Endothelial cell of umbilical vein (primary cell): Measurements from ENCODE around the gene NKX2-4. TPM values are rescaled to one million over a fixed set of nuclear protein-coding genes. Genes with fewer than 3 reads are reported as not detected.
A peak's percentile ranks its signal among the peaks of the same experiment; 100 is the strongest.

Source experiments
- BruUV-seq: library from RNA; stranded (reverse); fragments of 400-500 nt; replicated peaks from 2 replicates; lab custom pipeline; 2021; lab: Mats Ljungman, UMichigan
- CTCF ChIA-PET: fragments of 300-600, 350-600 bp; sonication (Branson Sonifier 250); formaldehyde crosslinking; loops from one replicate; lab custom pipeline; 2021; ENCODE audit warnings: antibody characterized with exemption, inconsistent platforms; lab: Charles Lee
- POLR2A ChIA-PET: fragments of 300-600, 350-600 bp; sonication (Branson Sonifier 250); formaldehyde crosslinking; loops from one replicate; lab custom pipeline; 2021; ENCODE audit warnings: antibody characterized with exemption, inconsistent platforms; lab: Charles Lee
- DNase-seq: peaks from one replicate; pipeline ENCODE4 v3.0.0-alpha.2; 2011; ENCODE audit warnings: low read depth, low spot score
- FAIRE-seq: peaks from 2 replicates; lab custom pipeline; 2011; peaks lifted over from hg19 to GRCh38; lab: Jason Lieb, UNC
- H2AFZ ChIP-seq: 2 replicates; pipeline ENCODE4 v1.6.0; 2012; ENCODE audit warnings: low read depth, low read length, control low read depth, inconsistent platforms
- H3K27ac ChIP-seq: 2 replicates; pipeline ENCODE4 v1.5.1; 2011; ENCODE audit warnings: low read depth, mild to moderate bottlenecking, control low read depth, low read length, moderate library complexity; ENCODE audit not compliant: insufficient read depth
- H3K27me3 ChIP-seq, 2 experiments: 2 replicates each; pipeline versions ENCODE4 v1.6.0 to v1.6.1; 2011; ENCODE audit warnings: low read length in 2 of 2, mixed read lengths in 1 of 2; ENCODE audit not compliant: control insufficient read depth in 2 of 2, insufficient read depth in 2 of 2
- H3K36me3 ChIP-seq, 2 experiments: 2 replicates in 1 of 2; 3 replicates in 1 of 2; pipeline ENCODE4 v1.5.1; 2011; ENCODE audit warnings: low read length in 2 of 2, mild to moderate bottlenecking in 1 of 2, moderate library complexity in 1 of 2; ENCODE audit not compliant: control insufficient read depth in 2 of 2, insufficient read depth in 2 of 2; ENCODE audit errors: extremely low read depth in 1 of 2
- H3K4me1 ChIP-seq: 3 replicates; pipeline ENCODE4 v1.5.1; 2011; ENCODE audit warnings: mild to moderate bottlenecking, low read length; ENCODE audit not compliant: control insufficient read depth, insufficient read depth; ENCODE audit errors: extremely low read depth
- H3K4me2 ChIP-seq: 2 replicates; pipeline ENCODE4 v1.6.1; 2011; ENCODE audit warnings: low read length, control low read depth, mixed read lengths; ENCODE audit not compliant: insufficient read depth
- H3K4me3 ChIP-seq, 3 experiments: fragments of 200-600 bp in 1 of 3; sonication (generic), shearing (Covaris generic) in 1 of 3; replicated peaks in 1 of 3; 2 replicates each; pipeline ENCODE4 v1.5.1; 2011 to 2016; ENCODE audit warnings: control low read depth in 3 of 3, low read length in 3 of 3, mild to moderate bottlenecking in 2 of 3, inconsistent platforms in 1 of 3, low read depth in 1 of 3, moderate library complexity in 1 of 3; ENCODE audit not compliant: insufficient read depth in 1 of 3
- H3K79me2 ChIP-seq: 2 replicates; pipeline ENCODE4 v1.6.0; 2012; ENCODE audit warnings: low read length, inconsistent platforms; ENCODE audit not compliant: control insufficient read depth, insufficient read depth
- H3K9ac ChIP-seq: replicated peaks from 2 replicates; pipeline ENCODE3; 2011; ENCODE audit warnings: low read length, control low read depth; ENCODE audit not compliant: insufficient read depth; ENCODE audit errors: extremely low read depth
- H3K9me1 ChIP-seq: replicated peaks from 3 replicates; pipeline ENCODE4 v1.6.0; 2011; ENCODE audit warnings: mild to moderate bottlenecking, low read length; ENCODE audit not compliant: control insufficient read depth, insufficient read depth; ENCODE audit errors: extremely low read depth
- H3K9me3 ChIP-seq: replicated peaks from 2 replicates; pipeline ENCODE4 v1.5.1; 2012; ENCODE audit warnings: low read length, inconsistent platforms; ENCODE audit not compliant: control insufficient read depth, insufficient read depth
- H4K20me1 ChIP-seq: replicated peaks from 2 replicates; pipeline ENCODE3; 2011; ENCODE audit warnings: mild to moderate bottlenecking, low read length; ENCODE audit not compliant: control insufficient read depth, insufficient read depth; ENCODE audit errors: extremely low read depth
- CTCF ChIP-seq, 2 donors: IDR thresholded peaks; 1 replicate in 1 of 2; 2 replicates in 1 of 2; pipeline ENCODE4 v1.5.1; 2011; ENCODE audit warnings: low read length in 2 of 2, mild to moderate bottlenecking in 2 of 2, moderate library complexity in 2 of 2, control low read depth in 1 of 2, inconsistent platforms in 1 of 2, low read depth in 1 of 2; ENCODE audit not compliant: insufficient read depth in 1 of 2; ENCODE audit errors: extremely low read depth in 1 of 2
- FOS ChIP-seq: IDR thresholded peaks from 2 replicates; pipeline ENCODE4 v1.6.1; 2011; ENCODE audit warnings: mild to moderate bottlenecking, low read length, moderate library complexity, borderline replicate concordance; ENCODE audit not compliant: insufficient read depth
- GATA2 ChIP-seq: IDR thresholded peaks from 2 replicates; pipeline ENCODE4 v1.7.0; 2011; ENCODE audit warnings: low read depth, mild to moderate bottlenecking, moderate library complexity, mixed read lengths, low read length; ENCODE audit not compliant: insufficient read length, insufficient read depth
- JUN ChIP-seq: IDR thresholded peaks from 2 replicates; pipeline ENCODE4 v1.6.1; 2011; ENCODE audit warnings: borderline replicate concordance, low read depth; ENCODE audit not compliant: insufficient read length, insufficient read depth
- MYC ChIP-seq: IDR thresholded peaks from one replicate; pipeline ENCODE4 v1.6.1; 2011; ENCODE audit warnings: mild to moderate bottlenecking, low read depth, low read length
- POLR2AphosphoS5 ChIP-seq: IDR thresholded peaks from 2 replicates; pipeline ENCODE4 v1.6.1; 2012; ENCODE audit warnings: low read depth, mild to moderate bottlenecking, control low read depth, low read length, moderate library complexity; ENCODE audit not compliant: insufficient read depth
- dilution Hi-C: fragments of 300-500 bp; cut with MboI; formaldehyde crosslinking; loops from one replicate; pipeline ENCODE4 v1.15.0; 2019; ENCODE audit warnings: low sequenced_read_pairs; ENCODE audit not compliant: extremely low pct_ligation_motif_present
- intact Hi-C: fragments of 100-400 bp; cut with micrococcal nuclease; formaldehyde crosslinking; loops from one replicate; pipeline ENCODE4 v1.10.0; 2022
- polyA plus RNA-seq, 4 experiments: library from polyadenylated mRNA; depleted of rRNA in 3 of 4; stranded (reverse) in 3 of 4; unstranded in 1 of 4; fragments of >200 nt; gene quantifications; 2 replicates each; pipeline versions ENCODE4 v1.2.1 to v1.2.3, GENCODE V29; 2011 to 2012; ENCODE audit warnings: missing spikeins in 1 of 4
- total RNA-seq: library from RNA; stranded (reverse); gene quantifications from 2 replicates; pipeline ENCODE4 v1.2.3, GENCODE V29; 2021

The NKX2-4 gene
- total and polyA plus RNA-seq, 2 donors (not counting 3 experiments of a cell fraction or from before 2014, with no cell fraction given) = not detected

GRCh38 chr20:21398109-21399004 is 1.0 kb upstream of the NKX2-4 start:
- Histone ChIP-seq H3K27ac (no peak overlapping the region), H3K9me3 (no peaks in the 10 kb centered on the region), H3K27me3 (peaks cover 59 to 99% of the 10 kb centered on the region in 2 experiments), H3K79me2 (no peaks in the 10 kb centered on the region), H3K4me3 (no peak overlapping the region), H3K9me1 (no peaks in the 10 kb centered on the region), H3K9ac (no peak overlapping the region), H3K36me3 (no peaks in the 10 kb centered on the region), H3K4me1 (peaks cover 7% of the 10 kb centered on the region), H4K20me1 (no peaks in the 10 kb centered on the region), H2AFZ (no peak overlapping the region), H3K4me2 (no peak overlapping the region)
- POLR2A ChIA-PET = no interaction called here
- no peak for TF ChIP-seq JUN
- no peak for TF ChIP-seq CTCF (IDR thresholded peaks at IDR 0.05; ENCODE audit: extremely low read depth in 1 of 2, insufficient read depth in 1 of 2, low read depth in 1 of 2, low read length in 2 of 2)
- no peak for TF ChIP-seq POLR2AphosphoS5
- no peak for TF ChIP-seq GATA2
- TF ChIP-seq FOS = no peak
- no peak for TF ChIP-seq MYC
- FAIRE-seq (no peak), DNase-seq (peak; percentile 29)
- intact Hi-C loops = loop anchor here (1.0 to 10.0 kb wide), 3 partner anchors 96 to 274 kb away; partner anchors contain the start of gene KIZ
- dilution Hi-C loops = no loop called here
- CTCF ChIA-PET = no interaction called here
- BruUV-seq = no TSS peak
